Measurements from ENCODE around the gene AP3B1. TPM values are rescaled to one million over a fixed set of nuclear protein-coding genes. Genes with fewer than 3 reads are reported as not detected.

Gene AP3B1
- total and polyA plus RNA-seq, 2 donors (not counting 1 experiment from before 2014, with no cell fraction given) = 50.5 to 66.9 TPM

DNA sequence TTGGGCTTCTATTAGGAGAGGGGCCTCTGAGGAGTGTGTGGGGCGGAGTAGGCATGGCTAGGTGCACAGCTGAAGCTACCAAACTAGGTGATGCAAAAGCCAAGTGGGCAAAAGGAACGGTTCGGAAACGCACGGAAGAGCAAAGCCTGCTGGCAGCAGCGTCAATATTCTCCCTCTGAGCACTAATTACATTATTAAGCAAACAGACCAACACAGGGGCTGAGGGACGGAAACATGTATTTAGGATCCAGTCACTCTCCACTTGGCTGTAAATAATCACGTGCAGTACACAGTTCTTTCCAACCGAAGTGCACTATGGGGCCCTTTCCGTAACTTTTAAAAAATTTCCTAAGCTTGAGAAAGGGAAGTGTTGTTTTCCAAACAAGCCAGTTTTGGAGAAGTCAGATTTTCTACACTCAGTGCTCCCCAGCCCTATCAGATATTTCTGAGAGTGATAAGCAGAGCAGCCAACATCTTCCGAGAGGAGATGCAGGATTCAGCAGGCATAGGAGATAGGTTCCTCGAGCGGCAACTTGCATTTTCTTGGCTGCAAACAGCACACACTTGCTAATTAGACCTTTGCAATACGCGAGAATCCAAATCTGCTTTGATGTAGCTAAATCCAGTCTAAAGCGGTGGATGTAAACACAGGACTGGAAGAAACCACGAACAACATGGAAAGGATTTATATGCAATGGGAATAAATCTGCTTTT is 301.2 kb downstream of the AP3B1 start:
- no peak for DNase-seq (ENCODE audit: low read depth in 2 of 2)
- no peaks in the 10 kb centered on the region for H3K27me3 ChIP-seq (ENCODE audit: control insufficient read depth, insufficient read depth, low read length)
- no peak overlapping the region for H2AFZ ChIP-seq (ENCODE audit: low read length)

DNA sequence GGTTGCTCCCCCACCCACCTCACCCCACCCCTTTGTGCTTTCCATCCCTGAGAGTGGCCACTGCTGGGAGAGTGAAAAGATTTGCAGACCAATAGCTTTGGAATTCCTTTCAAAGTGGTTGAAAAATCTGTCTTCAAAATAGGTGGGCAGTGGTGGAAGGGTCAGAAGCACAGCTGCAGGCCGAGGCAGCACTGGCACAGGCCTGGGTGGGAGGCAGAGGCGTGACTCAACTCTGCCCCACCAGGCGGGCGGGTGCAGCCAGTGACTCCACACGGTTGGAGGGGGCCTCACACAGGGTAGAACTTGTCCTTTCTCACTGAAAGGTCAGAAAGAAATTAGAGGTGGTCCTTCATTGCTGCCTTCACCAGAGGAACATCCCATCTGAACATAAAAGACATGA is 303.4 kb downstream of the AP3B1 start:
- H3K36me3 ChIP-seq (ENCODE audit: control insufficient read depth, insufficient read depth, low read length) = no peaks in the 10 kb centered on the region
- no peaks in the 10 kb centered on the region for H3K4me1 ChIP-seq (ENCODE audit: control insufficient read depth, extremely low read depth, insufficient read depth, low read length)
- TF ChIP-seq EZH2 (IDR thresholded peaks at IDR 0.05; ENCODE audit: low read length, missing control alignments) = no peak
- TF ChIP-seq, protein P1, sequence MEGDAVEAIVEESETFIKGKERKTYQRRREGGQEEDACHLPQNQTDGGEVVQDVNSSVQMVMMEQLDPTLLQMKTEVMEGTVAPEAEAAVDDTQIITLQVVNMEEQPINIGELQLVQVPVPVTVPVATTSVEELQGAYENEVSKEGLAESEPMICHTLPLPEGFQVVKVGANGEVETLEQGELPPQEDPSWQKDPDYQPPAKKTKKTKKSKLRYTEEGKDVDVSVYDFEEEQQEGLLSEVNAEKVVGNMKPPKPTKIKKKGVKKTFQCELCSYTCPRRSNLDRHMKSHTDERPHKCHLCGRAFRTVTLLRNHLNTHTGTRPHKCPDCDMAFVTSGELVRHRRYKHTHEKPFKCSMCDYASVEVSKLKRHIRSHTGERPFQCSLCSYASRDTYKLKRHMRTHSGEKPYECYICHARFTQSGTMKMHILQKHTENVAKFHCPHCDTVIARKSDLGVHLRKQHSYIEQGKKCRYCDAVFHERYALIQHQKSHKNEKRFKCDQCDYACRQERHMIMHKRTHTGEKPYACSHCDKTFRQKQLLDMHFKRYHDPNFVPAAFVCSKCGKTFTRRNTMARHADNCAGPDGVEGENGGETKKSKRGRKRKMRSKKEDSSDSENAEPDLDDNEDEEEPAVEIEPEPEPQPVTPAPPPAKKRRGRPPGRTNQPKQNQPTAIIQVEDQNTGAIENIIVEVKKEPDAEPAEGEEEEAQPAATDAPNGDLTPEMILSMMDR (conservative IDR thresholded peaks at IDR 0.05 in 1 of 2, IDR thresholded peaks at IDR 0.05 in 1 of 2; ENCODE audit: low read depth in 1 of 2, low read length in 2 of 2) = no peak
- no peak overlapping the region for H3K27ac ChIP-seq (ENCODE audit: insufficient read depth, low read length)
- H3K27me3 ChIP-seq (ENCODE audit: control insufficient read depth, insufficient read depth, low read length) = no peaks in the 10 kb centered on the region
- no peak overlapping the region for H3K4me2 ChIP-seq (ENCODE audit: extremely low read depth, insufficient read depth, low read length)
- H2AFZ ChIP-seq (ENCODE audit: low read length) = no peak overlapping the region
- no peak overlapping the region for H3K9ac ChIP-seq (ENCODE audit: insufficient read depth, low read length)
- H4K20me1 ChIP-seq (ENCODE audit: control insufficient read depth, extremely low read depth, insufficient read depth, low read length) = no peaks in the 10 kb centered on the region
- no peaks in the 10 kb centered on the region for H3K79me2 ChIP-seq (ENCODE audit: control insufficient read depth, insufficient read depth, low read length)
- no peaks in the 10 kb centered on the region for H3K9me3 ChIP-seq (ENCODE audit: control insufficient read depth, insufficient read depth, low read depth, low read length)
- DNase-seq (ENCODE audit: low read depth in 2 of 2) = no peak
- no peak overlapping the region for H3K4me3 ChIP-seq (replicated peaks in 1 of 4; ENCODE audit: control extremely low read depth in 1 of 4, insufficient read depth in 1 of 4, low read depth in 3 of 4, low read length in 4 of 4)

More for the DNA sequence above, 301.2 kb downstream of the AP3B1 start:
- Histone ChIP-seq H4K20me1 (ENCODE audit: control insufficient read depth, extremely low read depth, insufficient read depth, low read length) (no peaks in the 10 kb centered on the region), H3K4me1 (ENCODE audit: control insufficient read depth, extremely low read depth, insufficient read depth, low read length) (no peaks in the 10 kb centered on the region), H3K9me3 (ENCODE audit: control insufficient read depth, insufficient read depth, low read depth, low read length) (no peaks in the 10 kb centered on the region), H3K36me3 (ENCODE audit: control insufficient read depth, insufficient read depth, low read length) (no peaks in the 10 kb centered on the region), H3K27ac (ENCODE audit: insufficient read depth, low read length) (no peak overlapping the region), H3K4me2 (ENCODE audit: extremely low read depth, insufficient read depth, low read length) (no peak overlapping the region), H3K9ac (ENCODE audit: insufficient read depth, low read length) (no peak overlapping the region), H3K79me2 (ENCODE audit: control insufficient read depth, insufficient read depth, low read length) (no peaks in the 10 kb centered on the region), H3K4me3 (replicated peaks in 1 of 4; ENCODE audit: control extremely low read depth in 1 of 4, insufficient read depth in 1 of 4, low read depth in 3 of 4, low read length in 4 of 4) (no peak overlapping the region)
- TF ChIP-seq, protein P1 (conservative IDR thresholded peaks at IDR 0.05 in 1 of 2, IDR thresholded peaks at IDR 0.05 in 1 of 2; ENCODE audit: low read depth in 1 of 2, low read length in 2 of 2) = no peak
- no peak for TF ChIP-seq EZH2 (IDR thresholded peaks at IDR 0.05; ENCODE audit: low read length, missing control alignments)

DNA sequence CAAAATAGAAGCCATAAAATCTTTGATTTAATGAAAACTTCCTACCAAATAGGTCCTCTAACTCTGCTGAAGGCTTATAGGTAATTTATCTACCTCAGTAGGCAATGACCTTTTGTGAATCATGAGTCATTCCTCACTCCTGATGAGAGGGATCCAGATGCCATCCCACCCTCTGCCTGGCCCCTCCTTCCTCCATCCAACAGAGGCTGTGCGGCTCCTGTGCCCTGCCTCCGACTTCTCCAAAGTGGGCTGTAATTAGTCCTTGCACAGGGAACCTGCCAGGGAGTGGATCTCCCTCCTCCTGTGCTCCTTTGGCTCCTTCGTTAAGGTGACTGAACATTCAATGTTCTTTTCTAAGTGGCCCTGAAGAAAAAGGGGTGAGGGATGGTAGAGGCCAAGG is 304.5 kb downstream of the AP3B1 start:
- Histone ChIP-seq H3K9me3 (ENCODE audit: control insufficient read depth, insufficient read depth, low read depth, low read length) (no peaks in the 10 kb centered on the region), H3K4me1 (ENCODE audit: control insufficient read depth, extremely low read depth, insufficient read depth, low read length) (no peaks in the 10 kb centered on the region), H3K4me2 (ENCODE audit: extremely low read depth, insufficient read depth, low read length) (no peak overlapping the region), H3K36me3 (ENCODE audit: control insufficient read depth, insufficient read depth, low read length) (no peaks in the 10 kb centered on the region), H2AFZ (ENCODE audit: low read length) (no peak overlapping the region), H4K20me1 (ENCODE audit: control insufficient read depth, extremely low read depth, insufficient read depth, low read length) (no peaks in the 10 kb centered on the region), H3K79me2 (ENCODE audit: control insufficient read depth, insufficient read depth, low read length) (no peaks in the 10 kb centered on the region), H3K27me3 (ENCODE audit: control insufficient read depth, insufficient read depth, low read length) (no peaks in the 10 kb centered on the region), H3K4me3 (replicated peaks in 1 of 4; ENCODE audit: control extremely low read depth in 1 of 4, insufficient read depth in 1 of 4, low read depth in 3 of 4, low read length in 4 of 4) (no peak overlapping the region), H3K9ac (ENCODE audit: insufficient read depth, low read length) (no peak overlapping the region), H3K27ac (ENCODE audit: insufficient read depth, low read length) (no peak overlapping the region)
- DNase-seq (ENCODE audit: low read depth in 2 of 2) = no peak
- TF ChIP-seq, protein P1 (conservative IDR thresholded peaks at IDR 0.05 in 1 of 2, IDR thresholded peaks at IDR 0.05 in 1 of 2; ENCODE audit: low read depth in 1 of 2, low read length in 2 of 2) = no peak

Data from fibroblast of lung (primary cell).